Smooth muscle cell (in vitro differentiated cells): ENCODE data around the gene C15orf62. TPM values are rescaled to one million over a fixed set of nuclear protein-coding genes. Genes with fewer than 3 reads are reported as not detected.

Experiments
- DNase-seq: peaks from one replicate; lab custom pipeline; 2025; ENCODE audit not compliant: unreplicated experiment; lab: John Stamatoyannopoulos, UW
- H2AFZ ChIP-seq: fragments of 200-600 bp; sonication (generic); 2 replicates; pipeline ENCODE4 v1.6.0; 2016; ENCODE audit warnings: antibody characterized with exemption, low read depth, mild to moderate bottlenecking
- H3F3A ChIP-seq: fragments of 200-600 bp; sonication (generic); 2 replicates; pipeline ENCODE4 v1.6.0; 2017; ENCODE audit warnings: antibody characterized with exemption, low read depth
- H3K27ac ChIP-seq: fragments of 200-600 bp; sonication (generic); 2 replicates; pipeline ENCODE4 v1.5.1; 2016; ENCODE audit warnings: low read depth, mild to moderate bottlenecking
- H3K27me3 ChIP-seq: fragments of 200-600 bp; sonication (generic); 2 replicates; pipeline ENCODE4 v1.6.1; 2016; ENCODE audit warnings: low read depth, mild to moderate bottlenecking
- H3K36me3 ChIP-seq: fragments of 200-600 bp; sonication (generic); 2 replicates; pipeline ENCODE4 v1.5.1; 2016; ENCODE audit warnings: low read depth
- H3K4me1 ChIP-seq: fragments of 200-600 bp; sonication (generic); 2 replicates; pipeline ENCODE4 v1.5.1; 2016; ENCODE audit warnings: low read depth
- H3K4me2 ChIP-seq: fragments of 200-600 bp; sonication (generic); 2 replicates; pipeline ENCODE4 v1.6.0; 2016; ENCODE audit warnings: mild to moderate bottlenecking
- H3K4me3 ChIP-seq: fragments of 200-600 bp; sonication (generic); 2 replicates; pipeline ENCODE4 v1.5.1; 2016; ENCODE audit warnings: mild to moderate bottlenecking
- H3K79me2 ChIP-seq: fragments of 200-600 bp; sonication (generic); 2 replicates; pipeline ENCODE4 v1.6.0; 2016; ENCODE audit warnings: low read depth, mild to moderate bottlenecking
- H3K9ac ChIP-seq: fragments of 200-600 bp; sonication (generic); 2 replicates; pipeline ENCODE4 v1.6.0; 2016; ENCODE audit warnings: low read depth
- H3K9me3 ChIP-seq: fragments of 200-600 bp; sonication (generic); replicated peaks from 2 replicates; pipeline ENCODE4 v1.5.1; 2016; ENCODE audit warnings: low read depth
- H4K20me1 ChIP-seq: fragments of 200-600 bp; sonication (generic); 2 replicates; pipeline ENCODE4 v1.6.0; 2016; ENCODE audit warnings: low read depth
- CTCF ChIP-seq: fragments of 200-600 bp; sonication (generic); IDR thresholded peaks from 2 replicates; pipeline ENCODE4 v1.5.1; 2017; ENCODE audit warnings: borderline replicate concordance, mild to moderate bottlenecking, antibody characterized with exemption; ENCODE audit not compliant: insufficient read depth, poor library complexity, severe bottlenecking
- WGBS: methylation state at CpG from one replicate; pipeline ENCODE4 v1.1.7; 2016; ENCODE audit warnings: low lambda C conversion rate; 5-methylcytosine and 5-hydroxymethylcytosine counted together
- polyA plus RNA-seq: library from polyadenylated mRNA; unstranded; fragments of >200 nt; fragmentation: Nextera tagmentation; extraction: Ambion mirVana; gene quantifications from 2 replicates; pipeline ENCODE4 v1.2.1, GENCODE V29; 2016
- total RNA-seq: library from RNA; depleted of rRNA; stranded (reverse); fragments of >200 nt; gene quantifications from 2 replicates; pipeline ENCODE4 v1.2.3, GENCODE V29; 2014

Gene C15orf62
- total and polyA plus RNA-seq, 2 experiments from 2014 or later, result 0.35 to 0.63 TPM

GRCh38 chr15:40750885-40751284, 18.9 kb upstream of the C15orf62 start:
- Histone ChIP-seq H2AFZ (no peak overlapping the region), H3K4me2 (no peak overlapping the region), H3K9ac (no peak overlapping the region), H3K27ac (no peak overlapping the region), H4K20me1 (no peaks in the 10 kb centered on the region), H3K79me2 (peaks cover 28% of the 10 kb centered on the region), H3F3A (no peaks in the 10 kb centered on the region), H3K36me3 (peaks cover 7% of the 10 kb centered on the region), H3K27me3 (no peaks in the 10 kb centered on the region), H3K4me3 (no peak overlapping the region), H3K9me3 (no peaks in the 10 kb centered on the region), H3K4me1 (peaks cover 5% of the 10 kb centered on the region)
- no peak for TF ChIP-seq CTCF
- no peak for DNase-seq
- WGBS, result 97% methylated on average over 4 of the region's 4 CpGs

GRCh38 chr15:40751745-40752144, 18.0 kb upstream of the C15orf62 start:
- Histone ChIP-seq H3K4me2 (no peak overlapping the region), H3K79me2 (peaks cover 28% of the 10 kb centered on the region), H4K20me1 (no peaks in the 10 kb centered on the region), H3K36me3 (peaks cover 7% of the 10 kb centered on the region), H3K4me3 (no peak overlapping the region), H2AFZ (no peak overlapping the region), H3F3A (no peaks in the 10 kb centered on the region), H3K27me3 (no peaks in the 10 kb centered on the region), H3K9me3 (no peaks in the 10 kb centered on the region), H3K9ac (no peak overlapping the region), H3K27ac (no peak overlapping the region), H3K4me1 (peaks cover 6% of the 10 kb centered on the region)
- DNase-seq, result no peak
- TF ChIP-seq CTCF, result no peak
- 99% methylated on average over 12 of the region's 12 CpGs for WGBS

GRCh38 chr15:40754574-40754882, 15.3 kb upstream of the C15orf62 start:
- Histone ChIP-seq H3K36me3 (peaks cover 7% of the 10 kb centered on the region), H2AFZ (peak overlapping the region; percentile 94), H4K20me1 (no peaks in the 10 kb centered on the region), H3K4me3 (peak overlapping the region; percentile 99), H3K9ac (peak overlapping the region; percentile 95), H3K79me2 (peaks cover 28% of the 10 kb centered on the region), H3K27me3 (no peaks in the 10 kb centered on the region), H3K4me1 (peaks cover 6% of the 10 kb centered on the region), H3F3A (no peaks in the 10 kb centered on the region), H3K4me2 (peak overlapping the region; percentile 88), H3K9me3 (no peaks in the 10 kb centered on the region), H3K27ac (peak overlapping the region; percentile 80)
- TF ChIP-seq CTCF, result no peak
- 3% methylated on average over 22 of the region's 22 CpGs for WGBS
- no peak for DNase-seq
